Measurements from ENCODE around the gene PRELID1. TPM values are rescaled to one million over a fixed set of nuclear protein-coding genes. Genes with fewer than 3 reads are reported as not detected.

The PRELID1 gene
- total and polyA plus RNA-seq, 12 donors = 32.3 to 166 (median 37.1) TPM

GRCh38 chr5:177343777-177344176, 40.2 kb downstream of the PRELID1 start:
- H3K36me3 ChIP-seq = peaks cover 0 to 95% (median 0%) of the 10 kb centered on the region in 9 donors
- DNase-seq = no peak
- no peak for ATAC-seq
- WGBS, 2 donors = 98% methylated on average over 6 of the region's 6 CpGs
- H3K9me3 ChIP-seq = no peaks in the 10 kb centered on the region
- no peak overlapping the region for H3K27ac ChIP-seq
- no peaks in the 10 kb centered on the region for H3K27me3 ChIP-seq
- no peak overlapping the region for H3K4me3 ChIP-seq
- TF ChIP-seq CTCF (IDR thresholded peaks at IDR 0.05) = no peak
- H3K4me1 ChIP-seq = peaks cover 0 to 37% (median 16%) of the 10 kb centered on the region in 9 donors
- intact Hi-C loops (cut with DNase I) = no loop called here

DNA sequence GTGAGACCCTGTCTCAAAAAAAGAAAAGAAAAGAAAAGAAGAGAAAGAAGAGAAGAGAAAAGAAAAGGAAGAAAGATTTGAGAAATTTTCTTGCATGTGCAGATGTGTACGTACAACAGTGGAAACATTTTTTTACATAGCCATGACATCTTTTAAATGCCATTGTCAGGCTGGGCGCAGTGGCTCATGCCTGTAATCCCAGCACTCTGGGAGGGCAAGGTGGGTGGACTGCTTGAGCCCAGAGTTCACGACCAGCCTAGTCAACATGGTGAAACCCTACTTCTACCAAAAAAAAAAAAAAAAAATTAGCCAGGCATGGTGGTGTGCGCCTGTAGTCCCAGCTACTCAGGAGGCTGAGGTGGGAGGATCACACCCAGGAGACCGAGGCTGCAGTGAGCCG, 41.3 kb downstream of the PRELID1 start:
- intact Hi-C loops (cut with DNase I) = no loop called here

GRCh38 chr5:177346820-177347219, 43.2 kb downstream of the PRELID1 start:
- no peak for DNase-seq
- Histone ChIP-seq H3K27me3 (no peaks in the 10 kb centered on the region), H3K4me3 (no peak overlapping the region), H3K4me1 (peaks cover 7 to 53% (median 32%) of the 10 kb centered on the region in 9 donors), H3K9me3 (no peaks in the 10 kb centered on the region), H3K27ac (no peak overlapping the region), H3K36me3 (peaks cover 0 to 82% (median 5%) of the 10 kb centered on the region in 9 donors)
- intact Hi-C loops (cut with DNase I) = no loop called here
- TF ChIP-seq CTCF (IDR thresholded peaks at IDR 0.05) = no peak
- 76 to 78% methylated on average over 4 of the region's 4 CpGs for WGBS, 2 donors
- no peak for ATAC-seq

More for the DNA sequence above, 41.3 kb downstream of the PRELID1 start:
- WGBS, 2 donors = 96% methylated on average over 6 of the region's 6 CpGs
- ATAC-seq = no peak
- DNase-seq = no peak
- Histone ChIP-seq H3K4me1 (peaks cover under 1 to 40% (median 21%) of the 10 kb centered on the region in 9 donors), H3K4me3 (no peak overlapping the region), H3K9me3 (no peaks in the 10 kb centered on the region), H3K27me3 (no peaks in the 10 kb centered on the region), H3K27ac (no peak overlapping the region), H3K36me3 (peaks cover 0 to 95% (median 3%) of the 10 kb centered on the region in 9 donors)
- no peak for TF ChIP-seq CTCF (IDR thresholded peaks at IDR 0.05)

GRCh38 chr5:177347699-177348098, 44.1 kb downstream of the PRELID1 start:
- peaks cover 7 to 57% (median 32%) of the 10 kb centered on the region in 9 donors for H3K4me1 ChIP-seq
- peaks cover 0 to 73% (median 5%) of the 10 kb centered on the region in 9 donors for H3K36me3 ChIP-seq
- no peak overlapping the region for H3K4me3 ChIP-seq
- WGBS, 2 donors = 87 to 90% methylated on average over 4 of the region's 4 CpGs
- H3K27ac ChIP-seq = no peak overlapping the region
- H3K27me3 ChIP-seq = no peaks in the 10 kb centered on the region
- DNase-seq (no peak), ATAC-seq (no peak)
- no peak for TF ChIP-seq CTCF (IDR thresholded peaks at IDR 0.05)
- no peaks in the 10 kb centered on the region for H3K9me3 ChIP-seq
- intact Hi-C loops (cut with DNase I) = no loop called here
